Inflammatory macrophage treated with lipopolysaccharide for 4 hours (primary cell): ENCODE data around the gene DTD2.

Source experiments
- DNase-seq: peaks from one replicate; pipeline ENCODE4 v3.0.0-alpha.2; 2020

The DTD2 gene

GRCh38 chr14:31403707-31404106 lies 53.6 kb downstream of the DTD2 start:
- DNase-seq, result no peak

DNA sequence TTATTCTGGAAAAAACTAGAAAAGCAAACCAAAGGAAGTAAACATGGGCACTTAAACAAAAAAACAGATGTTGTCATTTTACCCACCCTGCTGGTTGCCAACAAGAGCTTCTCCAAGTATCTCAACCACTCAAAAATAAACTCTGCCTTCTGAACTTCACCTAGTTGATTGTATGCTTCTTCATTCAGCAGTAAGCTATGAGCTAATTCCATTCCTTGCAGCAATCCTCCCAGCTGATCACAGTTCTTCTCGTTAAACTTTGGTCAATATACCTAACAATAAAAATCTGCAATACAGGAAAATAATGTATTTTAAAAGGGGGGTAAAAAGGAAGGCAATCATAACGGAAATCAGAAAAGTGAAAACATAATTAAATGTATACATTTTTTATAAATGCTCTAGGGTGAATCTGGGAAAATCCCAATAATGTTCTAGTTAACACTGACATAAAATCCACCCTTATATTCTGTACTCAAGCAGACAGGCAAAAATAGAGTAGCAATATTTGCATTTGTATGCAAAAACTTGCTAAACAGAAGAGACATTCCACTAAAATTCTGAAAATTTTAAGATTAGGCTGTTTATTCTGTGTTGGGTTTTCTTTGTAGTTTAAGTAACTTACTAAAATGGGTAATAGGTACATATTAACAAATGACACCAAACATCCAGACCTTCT lies 54.4 kb downstream of the DTD2 start:
- DNase-seq, result no peak

DNA sequence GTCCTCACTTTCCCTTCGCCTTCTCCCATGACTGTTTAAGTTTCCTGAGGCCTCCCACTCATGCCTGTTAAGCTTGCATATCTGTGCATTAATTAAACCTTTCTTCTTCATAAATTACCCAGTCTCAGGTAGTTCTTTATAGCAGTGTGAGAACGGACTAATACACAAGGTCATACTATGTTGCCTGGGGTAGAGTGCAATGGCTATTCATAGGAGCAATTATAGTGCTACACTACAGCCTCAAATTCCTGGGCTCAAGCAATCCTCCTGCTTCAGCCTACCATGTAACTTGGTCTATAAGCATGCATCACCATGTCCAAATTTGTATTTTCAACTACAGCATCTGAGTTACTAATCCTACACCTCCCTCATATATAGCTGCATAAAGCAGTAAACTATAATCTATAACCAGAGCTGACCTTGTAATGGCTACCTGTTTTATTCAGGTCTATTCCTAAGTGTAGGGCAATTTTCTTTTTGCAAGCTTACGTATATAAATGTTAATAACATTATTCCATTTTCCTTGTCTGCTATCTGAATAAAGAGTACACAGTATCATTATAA lies 55.9 kb downstream of the DTD2 start:
- no peak for DNase-seq

- peak; percentile 12 for DNase-seq
Measured at GRCh38 chr14:31400031-31400638, 57.2 kb downstream of the DTD2 start.
